ENCODE measurements around the gene DSCAM. TPM values are rescaled to one million over a fixed set of nuclear protein-coding genes. Genes with fewer than 3 reads are reported as not detected.

DSCAM gene
- total and polyA plus RNA-seq, 2 donors (not counting 3 experiments of a cell fraction or from before 2014, with no cell fraction given): not detected

GRCh38 chr21:40640266-40640789, 206.6 kb downstream of the DSCAM start:
- TF ChIP-seq MYC (IDR thresholded peaks at IDR 0.05; ENCODE audit: low read depth, low read length) (no peak), EZH2 (IDR thresholded peaks at IDR 0.05; ENCODE audit: borderline replicate concordance, low read depth, low read length, severe bottlenecking) (no peak), CTCF (IDR thresholded peaks at IDR 0.05; ENCODE audit: extremely low read depth in 1 of 2, insufficient read depth in 1 of 2, low read depth in 1 of 2, low read length in 2 of 2) (no peak), MAX (IDR thresholded peaks at IDR 0.05; ENCODE audit: insufficient read depth, insufficient read length) (no peak), FOS (IDR thresholded peaks at IDR 0.05; ENCODE audit: borderline replicate concordance, insufficient read depth, low read length) (no peak), GATA2 (IDR thresholded peaks at IDR 0.05; ENCODE audit: insufficient read depth, insufficient read length, low read depth, low read length) (no peak), JUN (IDR thresholded peaks at IDR 0.05; ENCODE audit: borderline replicate concordance, insufficient read depth, insufficient read length, low read depth) (no peak)
- Histone ChIP-seq H3K4me1 (ENCODE audit: control insufficient read depth, extremely low read depth, insufficient read depth, low read length) (no peaks in the 10 kb centered on the region), H3K4me3 (replicated peaks in 1 of 3; ENCODE audit: insufficient read depth in 1 of 3, low read depth in 1 of 3, low read length in 3 of 3) (no peak overlapping the region), H2AFZ (ENCODE audit: low read depth, low read length) (no peak overlapping the region), H3K9me1 (replicated peaks; ENCODE audit: control insufficient read depth, extremely low read depth, insufficient read depth, low read length) (no peaks in the 10 kb centered on the region), H3K36me3 (ENCODE audit: control insufficient read depth in 2 of 2, extremely low read depth in 1 of 2, insufficient read depth in 2 of 2, low read length in 2 of 2) (no peaks in the 10 kb centered on the region), H3K79me2 (ENCODE audit: control insufficient read depth, insufficient read depth, low read length) (no peaks in the 10 kb centered on the region), H3K4me2 (ENCODE audit: insufficient read depth, low read length) (no peak overlapping the region), H3K27ac (ENCODE audit: insufficient read depth, low read depth, low read length) (no peak overlapping the region), H3K9ac (replicated peaks; ENCODE audit: extremely low read depth, insufficient read depth, low read length) (no peak overlapping the region), H3K27me3 (ENCODE audit: control insufficient read depth in 2 of 2, insufficient read depth in 2 of 2, low read length in 2 of 2) (no peaks in the 10 kb centered on the region), H3K9me3 (replicated peaks; ENCODE audit: control insufficient read depth, insufficient read depth, low read length) (peaks cover 10% of the 10 kb centered on the region), H4K20me1 (replicated peaks; ENCODE audit: control insufficient read depth, extremely low read depth, insufficient read depth, low read length) (no peaks in the 10 kb centered on the region)
- dilution Hi-C loops (cut with MboI; ENCODE audit: extremely low pct_ligation_motif_present, low sequenced_read_pairs) (no loop called here), intact Hi-C loops (cut with micrococcal nuclease) (no loop called here)
- no TSS peak for BruUV-seq (replicated peaks)
- no peak for FAIRE-seq
- POLR2A ChIA-PET: no interaction called here
- CTCF ChIA-PET: no interaction called here
- DNase-seq (ENCODE audit: low read depth, low spot score): no peak
